ENCODE results near the gene FAM24B.

FAM24B gene

DNA sequence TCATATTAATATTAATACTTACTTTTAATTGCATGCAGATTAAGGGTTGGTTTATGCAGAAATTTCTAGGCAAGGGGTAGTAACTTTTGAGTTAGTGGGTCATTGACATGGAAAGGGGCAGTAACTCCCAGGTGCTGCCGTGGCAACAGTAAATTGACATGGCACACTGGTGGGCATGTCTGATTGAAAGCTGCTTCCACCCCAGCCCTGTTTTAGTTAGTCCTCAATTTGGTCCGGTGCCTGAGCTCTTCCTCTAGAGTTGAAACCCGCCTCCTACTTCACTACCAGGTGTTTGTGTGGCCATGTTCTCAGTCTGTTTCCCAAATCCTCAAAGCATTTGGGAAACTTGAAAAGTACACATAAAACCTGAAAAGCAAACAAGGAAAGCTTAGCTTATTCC lies 52.1 kb downstream of the FAM24B start:
- TF ChIP-seq, protein P1, sequence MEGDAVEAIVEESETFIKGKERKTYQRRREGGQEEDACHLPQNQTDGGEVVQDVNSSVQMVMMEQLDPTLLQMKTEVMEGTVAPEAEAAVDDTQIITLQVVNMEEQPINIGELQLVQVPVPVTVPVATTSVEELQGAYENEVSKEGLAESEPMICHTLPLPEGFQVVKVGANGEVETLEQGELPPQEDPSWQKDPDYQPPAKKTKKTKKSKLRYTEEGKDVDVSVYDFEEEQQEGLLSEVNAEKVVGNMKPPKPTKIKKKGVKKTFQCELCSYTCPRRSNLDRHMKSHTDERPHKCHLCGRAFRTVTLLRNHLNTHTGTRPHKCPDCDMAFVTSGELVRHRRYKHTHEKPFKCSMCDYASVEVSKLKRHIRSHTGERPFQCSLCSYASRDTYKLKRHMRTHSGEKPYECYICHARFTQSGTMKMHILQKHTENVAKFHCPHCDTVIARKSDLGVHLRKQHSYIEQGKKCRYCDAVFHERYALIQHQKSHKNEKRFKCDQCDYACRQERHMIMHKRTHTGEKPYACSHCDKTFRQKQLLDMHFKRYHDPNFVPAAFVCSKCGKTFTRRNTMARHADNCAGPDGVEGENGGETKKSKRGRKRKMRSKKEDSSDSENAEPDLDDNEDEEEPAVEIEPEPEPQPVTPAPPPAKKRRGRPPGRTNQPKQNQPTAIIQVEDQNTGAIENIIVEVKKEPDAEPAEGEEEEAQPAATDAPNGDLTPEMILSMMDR (IDR thresholded peaks at IDR 0.05; ENCODE audit: control extremely low read depth, extremely low read depth, low read depth, missing control alignments), result no peak
- no peak for DNase-seq (ENCODE audit: extremely low spot score)
- CTCF ChIA-PET, result interaction anchor here (1.6 kb wide), 1 partner anchor 9 kb away, joined by 6 read pairs; no protein-coding TSS in a partner anchor
- POLR2A ChIA-PET, result no interaction called here

DNA sequence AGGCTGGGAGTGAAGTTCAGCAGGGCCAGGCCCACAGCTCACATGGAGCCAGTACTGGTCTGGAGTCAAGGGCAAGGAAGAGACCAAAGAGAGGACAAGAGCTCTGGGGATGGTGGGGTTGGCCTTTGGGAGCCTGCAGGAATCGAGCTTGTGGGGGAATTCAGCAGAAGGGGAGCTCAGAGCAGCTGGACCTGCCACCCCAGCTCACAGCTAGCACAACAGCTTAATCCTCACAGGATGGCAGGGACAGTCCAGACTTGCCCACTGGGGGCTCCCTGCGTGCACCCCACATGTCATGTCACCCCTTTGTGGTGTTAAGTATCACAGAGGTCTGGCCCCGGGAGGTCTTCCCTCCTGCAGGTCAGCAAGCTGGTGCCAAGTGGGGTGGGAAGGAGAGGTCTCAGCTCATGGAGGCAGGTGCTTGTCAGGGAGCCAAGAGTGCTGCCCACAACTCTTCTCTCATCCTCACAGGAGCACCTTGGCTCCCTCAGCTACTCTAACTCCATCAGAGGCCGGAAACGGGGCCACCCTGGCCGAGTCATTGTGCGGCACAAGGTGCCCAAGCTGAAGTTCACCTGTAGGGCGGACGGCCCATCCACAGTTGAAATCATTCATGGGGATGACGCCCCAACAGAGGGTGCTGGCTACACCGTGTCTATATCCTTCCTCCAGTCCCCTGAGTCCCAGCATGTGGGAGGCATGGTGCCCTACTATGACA lies 56.2 kb downstream of the FAM24B start:
- TF ChIP-seq, protein P1 (IDR thresholded peaks at IDR 0.05; ENCODE audit: control extremely low read depth, extremely low read depth, low read depth, missing control alignments), result no peak
- POLR2A ChIA-PET, result no interaction called here
- CTCF ChIA-PET, result no interaction called here
- no peak for DNase-seq (ENCODE audit: extremely low spot score)

DNA sequence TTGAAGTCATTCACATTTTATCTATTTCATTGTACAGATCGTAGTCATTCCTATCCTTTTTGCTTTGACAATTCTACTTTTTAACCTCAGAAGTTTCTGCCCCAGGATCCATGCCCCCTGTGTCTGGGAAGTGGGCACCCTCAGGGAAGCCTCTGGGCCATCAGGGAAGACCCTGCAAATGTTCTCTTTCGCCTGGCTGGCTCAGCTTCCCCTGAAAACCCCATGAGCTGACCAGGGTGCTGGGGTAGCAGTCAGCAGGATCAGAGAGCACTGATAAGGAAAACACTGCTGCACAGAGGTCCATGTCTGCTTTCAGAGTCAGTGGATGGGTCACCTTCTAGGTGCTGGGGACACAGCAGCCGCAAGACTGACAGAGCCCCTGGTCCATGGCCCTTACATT lies 57.6 kb downstream of the FAM24B start:
- ChIA-PET POLR2A (no interaction called here), CTCF (no interaction called here)
- TF ChIP-seq, protein P1 (IDR thresholded peaks at IDR 0.05; ENCODE audit: control extremely low read depth, extremely low read depth, low read depth, missing control alignments), result no peak
- no peak for DNase-seq (ENCODE audit: extremely low spot score)

GRCh38 chr10:122815458-122815857 lies 63.9 kb downstream of the FAM24B start:
- TF ChIP-seq, protein P1 (IDR thresholded peaks at IDR 0.05; ENCODE audit: control extremely low read depth, extremely low read depth, low read depth, missing control alignments), result no peak
- CTCF ChIA-PET, result no interaction called here
- POLR2A ChIA-PET, result no interaction called here
- no peak for DNase-seq (ENCODE audit: extremely low spot score)

GRCh38 chr10:122814493-122814892 lies 64.9 kb downstream of the FAM24B start:
- CTCF ChIA-PET, result no interaction called here
- TF ChIP-seq, protein P1 (IDR thresholded peaks at IDR 0.05; ENCODE audit: control extremely low read depth, extremely low read depth, low read depth, missing control alignments), result no peak
- POLR2A ChIA-PET, result no interaction called here
- DNase-seq (ENCODE audit: extremely low spot score), result no peak

DNA sequence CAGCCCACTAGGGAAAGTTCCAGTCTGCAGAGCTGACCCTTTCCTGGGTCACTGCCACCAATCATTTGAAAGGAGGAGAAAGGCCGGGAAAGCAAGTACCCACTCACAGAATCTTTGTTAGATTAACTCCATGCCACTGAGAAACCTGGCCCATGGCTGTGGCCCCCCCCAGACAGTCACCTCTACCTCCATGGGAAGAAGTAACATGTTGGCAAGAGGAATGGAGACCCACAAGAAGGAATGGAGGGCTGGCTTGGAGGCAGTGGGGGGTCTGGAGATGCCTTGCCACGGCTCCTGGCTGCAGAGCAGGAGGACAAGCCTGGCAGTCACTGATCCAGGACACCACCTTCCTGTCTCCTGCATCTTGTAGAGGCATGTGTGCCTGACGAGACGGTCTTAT lies 66.6 kb downstream of the FAM24B start:
- POLR2A ChIA-PET, result no interaction called here
- TF ChIP-seq, protein P1 (IDR thresholded peaks at IDR 0.05; ENCODE audit: control extremely low read depth, extremely low read depth, low read depth, missing control alignments), result no peak
- CTCF ChIA-PET, result no interaction called here

More for the DNA sequence above, 66.6 kb downstream of the FAM24B start:
- DNase-seq (ENCODE audit: extremely low spot score), result no peak

All from GM10248 (cell line).